Vagina (tissue), 2 donors: ENCODE measurements around the gene PLCB3. TPM values are rescaled to one million over a fixed set of nuclear protein-coding genes. Genes with fewer than 3 reads are reported as not detected.

Source experiments
- DNase-seq, 2 donors: peaks; one replicate each; pipeline ENCODE4 v3.0.0-alpha.2; 2017; ENCODE audit errors: extremely low spot score in 2 of 2
- H3K27ac ChIP-seq: fragments of 200-600 bp; sonication (generic); one replicate; pipeline ENCODE4 v1.5.1; 2019
- H3K27me3 ChIP-seq: fragments of 200-600 bp; sonication (generic); one replicate; pipeline ENCODE4 v1.5.1; 2019
- H3K36me3 ChIP-seq, 2 donors: fragments of 200-600 bp; sonication (generic); one replicate each; pipeline ENCODE4 v1.5.1; 2017 to 2019
- H3K4me1 ChIP-seq: fragments of 200-600 bp; sonication (generic); one replicate; pipeline ENCODE4 v1.5.1; 2019
- H3K4me3 ChIP-seq, 2 donors: fragments of 200-600 bp; sonication (generic); 1 replicate in 1 of 2; 2 replicates in 1 of 2; pipeline ENCODE4 v1.5.1; 2016 to 2019
- H3K9me3 ChIP-seq: fragments of 200-600 bp; sonication (generic); one replicate; pipeline ENCODE4 v1.5.1; 2019
- CTCF ChIP-seq, 3 experiments: fragments of 450-650 bp in 2 of 3; fragments of 200-600 bp in 1 of 3; sonication (generic) in 1 of 3; IDR thresholded peaks; one replicate each; pipeline ENCODE4 v1.5.1; 2017 to 2019; ENCODE audit warnings: antibody characterized with exemption in 3 of 3, mild to moderate bottlenecking in 2 of 3, moderate library complexity in 2 of 3
- POLR2A ChIP-seq, 2 donors: fragments of 450-650 bp; IDR thresholded peaks; one replicate each; pipeline ENCODE4 v1.6.1; 2017; ENCODE audit warnings: antibody characterized with exemption in 2 of 2, mild to moderate bottlenecking in 2 of 2, moderate library complexity in 2 of 2
- POLR2AphosphoS5 ChIP-seq, 2 donors: sonication (generic); formaldehyde crosslinking; IDR thresholded peaks; one replicate each; pipeline ENCODE4 v1.9.0; 2017; ENCODE audit warnings: antibody characterized with exemption in 2 of 2, mild to moderate bottlenecking in 2 of 2, low read depth in 1 of 2; ENCODE audit not compliant: insufficient read depth in 1 of 2
- intact Hi-C: fragments of 100-400 bp; cut with DNase I; formaldehyde crosslinking; loops from one replicate; pipeline ENCODE4 v1.15.1; 2023
- small RNA-seq: library from RNA; depleted of rRNA; stranded (forward); fragments of <200 nt; gene quantifications from one replicate; pipeline ENCODE3, GENCODE V24; 2016
- total RNA-seq: library from RNA; depleted of rRNA; stranded (reverse); fragments of >200 nt; gene quantifications from one replicate; pipeline ENCODE4 v1.2.3, GENCODE V29; 2016

The PLCB3 gene
- total RNA-seq, 1 donor from 2014 or later = 33.1 TPM

GRCh38 chr11:64316672-64317324 is 65.5 kb downstream of the PLCB3 start:
- no peaks in the 10 kb centered on the region for H3K9me3 ChIP-seq
- peaks cover 60% of the 10 kb centered on the region for H3K4me1 ChIP-seq
- H3K27me3 ChIP-seq = no peaks in the 10 kb centered on the region
- H3K36me3 ChIP-seq = peaks cover 0 to 32% of the 10 kb centered on the region in 2 donors
- intact Hi-C loops = loop anchor here (2.0 to 5.0 kb wide), 2 partner anchors 36 to 76 kb away; partner anchors contain the start of gene FKBP2
- DNase-seq = no peak
- TF ChIP-seq POLR2A (IDR thresholded peaks at IDR 0.05) (no peak), POLR2AphosphoS5 (IDR thresholded peaks at IDR 0.05; ENCODE audit: insufficient read depth in 1 of 2, low read depth in 1 of 2) (no peak), CTCF (IDR thresholded peaks at IDR 0.05) (no peak)
- H3K27ac ChIP-seq = peak overlapping the region; percentile 97
- H3K4me3 ChIP-seq = peak overlapping the region; percentile 90 to 95

GRCh38 chr11:64317325-64317960 is 66.1 kb downstream of the PLCB3 start, which contains the start of gene TRMT112:
TRMT112 (minus strand) TSS chr11:64317559; CDS start chr11:64317526, 33 bp downstream.
- TF ChIP-seq CTCF (IDR thresholded peaks at IDR 0.05) (peak in 1 of 3 experiments; percentile 1), POLR2A (IDR thresholded peaks at IDR 0.05) (peak in 1 of 2 donors; percentile 81), POLR2AphosphoS5 (IDR thresholded peaks at IDR 0.05; ENCODE audit: insufficient read depth in 1 of 2, low read depth in 1 of 2) (peak; percentile 92 to 93)
- Histone ChIP-seq H3K27ac (peak within 1 kb of the TSS; percentile 97), H3K4me1 (peaks cover 59% of the 10 kb centered on the region), H3K4me3 (peak within 1 kb of the TSS; percentile 90 to 95), H3K27me3 (no peaks in the 10 kb centered on the region), H3K36me3 (peaks cover 0 to 32% of the 10 kb centered on the region in 2 donors), H3K9me3 (no peaks in the 10 kb centered on the region)
- peak; percentile 97 to 99 for DNase-seq
- intact Hi-C loops = loop anchor here (2.0 to 5.0 kb wide), 2 partner anchors 35 to 77 kb away; partner anchors contain the start of gene FKBP2

- H3K4me1 ChIP-seq = peaks cover 52% of the 10 kb centered on the region
- intact Hi-C loops = loop anchor here (2.0 to 5.0 kb wide), 2 partner anchors 34 to 77 kb away; partner anchors contain the start of gene FKBP2
- H3K4me3 ChIP-seq = peak within 1 kb of the TSS; percentile 90 to 95
- peaks cover 0 to 32% of the 10 kb centered on the region in 2 donors for H3K36me3 ChIP-seq
- no peak for DNase-seq
- peak within 1 kb of the TSS; percentile 97 for H3K27ac ChIP-seq
- TF ChIP-seq POLR2AphosphoS5 (IDR thresholded peaks at IDR 0.05; ENCODE audit: insufficient read depth in 1 of 2, low read depth in 1 of 2) (peak in 1 of 2 donors; percentile 90), CTCF (IDR thresholded peaks at IDR 0.05) (no peak), POLR2A (IDR thresholded peaks at IDR 0.05) (peak in 1 of 2 donors; percentile 85)
- no peaks in the 10 kb centered on the region for H3K9me3 ChIP-seq
- no peaks in the 10 kb centered on the region for H3K27me3 ChIP-seq
These were observed 66.8 kb downstream of the PLCB3 start, which contains the start of gene PRDX5 for GRCh38 chr11:64317961-64318765. PRDX5 (plus strand) TSS chr11:64318121; CDS start chr11:64318216, 95 bp downstream.

Small RNA genes lying within 50 kb of the gene (small RNA-seq; reads per million reads assigned to genes)
- not detected for gene RF00019

Other genes starting within 250 kb of the PLCB3 start
- gene FLRT1, start 215.6 kb upstream of the PLCB3 start, total RNA-seq = 0.49 TPM
- 61.4 TPM for gene MACROD1, start 85.4 kb upstream of the PLCB3 start, total RNA-seq
- gene STIP1, start 65.4 kb upstream of the PLCB3 start, total RNA-seq = 91.3 TPM
- gene FERMT3, start 44.8 kb upstream of the PLCB3 start, total RNA-seq = 24.3 TPM
- gene TRPT1, start 25.3 kb upstream of the PLCB3 start, total RNA-seq = 27.7 TPM
- gene NUDT22, start 25.3 kb upstream of the PLCB3 start, total RNA-seq = 38.8 TPM
- 43.7 TPM for gene DNAJC4, start 21.0 kb upstream of the PLCB3 start, total RNA-seq
- 44.9 TPM for gene VEGFB, start 16.9 kb upstream of the PLCB3 start, total RNA-seq
- 66.0 TPM for gene FKBP2, start 10.4 kb upstream of the PLCB3 start, total RNA-seq
- 85.2 TPM for gene PPP1R14B, start 4.6 kb upstream of the PLCB3 start, total RNA-seq
- 83.5 TPM for gene BAD, start 33.1 kb downstream of the PLCB3 start, total RNA-seq
- 20.6 TPM for gene GPR137, start 34.3 kb downstream of the PLCB3 start, total RNA-seq
- gene KCNK4, start 39.8 kb downstream of the PLCB3 start, total RNA-seq = 0.98 TPM
- gene CATSPERZ, start 48.8 kb downstream of the PLCB3 start, total RNA-seq = not detected
- gene ESRRA, start 54.0 kb downstream of the PLCB3 start, total RNA-seq = 44.4 TPM
- 195 TPM for gene TRMT112, start 66.0 kb downstream of the PLCB3 start, total RNA-seq
- gene PRDX5, start 66.6 kb downstream of the PLCB3 start, total RNA-seq = 229 TPM
- 7.9 TPM for gene CCDC88B, start 88.7 kb downstream of the PLCB3 start, total RNA-seq
- 39.3 TPM for gene RPS6KA4, start 107.6 kb downstream of the PLCB3 start, total RNA-seq